ENCODE results near the gene CDC25B. TPM values are rescaled to one million over a fixed set of nuclear protein-coding genes. Genes with fewer than 3 reads are reported as not detected.

CDC25B gene
- total and polyA plus RNA-seq, 2 of the 13 experiments (the other 11 are each of a cell fraction or from before 2014, with no cell fraction given): 14.5 to 19.4 TPM

GRCh38 chr20:3820048-3820900 lies 24.2 kb downstream of the CDC25B start, which contains the start of gene AP5S1 (continued):
- TF ChIP-seq ZNF646 (CRISPR knock-in tag; IDR thresholded peaks at IDR 0.05) (no peak; the same call in 1 of the 2 replicates), STAT5B (CRISPR knock-in tag; IDR thresholded peaks at IDR 0.05) (peak; percentile 78; the same call in 1 of the 2 replicates), CBX1 (IDR thresholded peaks at IDR 0.05; ENCODE audit: low read depth) (peak; percentile 63), GTF3A (CRISPR knock-in tag; conservative IDR thresholded peaks at IDR 0.05) (peak; percentile 81; the same call in 1 of the 2 replicates), ZNF614 (CRISPR knock-in tag; IDR thresholded peaks at IDR 0.05; ENCODE audit: borderline replicate concordance) (peak; percentile 91), SIX4 (CRISPR knock-in tag; IDR thresholded peaks at IDR 0.05) (peak; percentile 62), RERE (CRISPR knock-in tag; IDR thresholded peaks at IDR 0.05; ENCODE audit: low read depth) (peak; percentile 32), ATF1 (CRISPR knock-in tag; IDR thresholded peaks at IDR 0.05) (peak; percentile 100), FOSL2 (CRISPR knock-in tag; IDR thresholded peaks at IDR 0.05) (peak; percentile 79), ZNF557 (CRISPR knock-in tag; IDR thresholded peaks at IDR 0.05) (peak; percentile 88), SP5 (CRISPR knock-in tag; IDR thresholded peaks at IDR 0.05; ENCODE audit: borderline replicate concordance, low read depth) (peak; percentile 92), PAXIP1 (CRISPR knock-in tag; conservative IDR thresholded peaks at IDR 0.05) (peak; percentile 66)

Measured in HepG2 (cell line).